ENCODE data around the gene GPC3. TPM values are rescaled to one million over a fixed set of nuclear protein-coding genes. Genes with fewer than 3 reads are reported as not detected.
A peak's percentile ranks its signal among the peaks of the same experiment; 100 is the strongest.

Gene GPC3
- total and polyA plus RNA-seq, 2 of the 4 experiments (the other 2 are of a cell fraction): not detected

- ChIA-PET POLR2A (ENCODE audit: unreplicated experiment) (no interaction called here), CTCF (no interaction called here)
- BruUV-seq (replicated peaks): no TSS peak
- Histone ChIP-seq H2AK9ac (replicated peaks; ENCODE audit: low read depth, low read length, poor library complexity) (no peak overlapping the region), H4K91ac (ENCODE audit: insufficient read depth, low read depth, low read length) (no peak overlapping the region), H4K5ac (ENCODE audit: low read depth, low read length) (no peak overlapping the region), H2BK120ac (ENCODE audit: low read depth, low read length) (no peak overlapping the region), H3K9ac (ENCODE audit: low read depth, low read length) (no peak overlapping the region), H3K9me1 (ENCODE audit: insufficient read depth, low read length) (no peaks in the 10 kb centered on the region), H3K27me3 (ENCODE audit: control insufficient read depth, insufficient read depth, low read length) (peaks cover 2% of the 10 kb centered on the region; the same call in 1 of the 2 replicates), H2BK5ac (ENCODE audit: low read depth, low read length, poor library complexity, severe bottlenecking) (no peak overlapping the region), H3K27ac (ENCODE audit: insufficient read depth, low read length) (no peak overlapping the region), H3K18ac (ENCODE audit: low read depth, low read length) (no peak overlapping the region), H3K4me1 (ENCODE audit: control insufficient read depth, insufficient read depth, low read length) (no peaks in the 10 kb centered on the region), H2AK5ac (ENCODE audit: low read depth, low read length) (no peak overlapping the region), H3K14ac (replicated peaks; ENCODE audit: low read depth, low read length) (no peak overlapping the region), H3K56ac (ENCODE audit: extremely low read depth, insufficient read depth, low read length) (no peak overlapping the region), H4K8ac (ENCODE audit: low read depth in 2 of 2, low read length in 2 of 2) (no peak overlapping the region), H4K20me1 (ENCODE audit: insufficient read depth, low read length) (no peaks in the 10 kb centered on the region), H3K23ac (ENCODE audit: low read depth, low read length) (no peak overlapping the region), H3K4ac (ENCODE audit: low read depth, low read length) (no peak overlapping the region), H2AFZ (replicated peaks; ENCODE audit: low read length, poor library complexity) (no peak overlapping the region), H2BK15ac (ENCODE audit: low read depth, low read length) (no peak overlapping the region), H2BK20ac (ENCODE audit: low read depth, low read length) (no peak overlapping the region), H3K79me1 (ENCODE audit: low read depth in 1 of 2, low read length in 2 of 2) (no peaks in the 10 kb centered on the region), H3K4me3 (ENCODE audit: insufficient read depth, low read depth, low read length) (no peak overlapping the region), H3K9me3 (ENCODE audit: control insufficient read depth, insufficient read depth, low read length) (no peaks in the 10 kb centered on the region), H3K4me2 (ENCODE audit: low read depth, low read length) (no peak overlapping the region), H3K36me3 (ENCODE audit: control insufficient read depth, insufficient read depth, low read length) (no peaks in the 10 kb centered on the region)
- dilution Hi-C loops (cut with HindIII; ENCODE audit: low sequenced_read_pairs, unreplicated experiment) (no loop called here), intact Hi-C loops (cut with micrococcal nuclease) (no loop called here), in situ Hi-C loops (cut with MboI; ENCODE audit: low sequenced_read_pairs) (no loop called here)
- no CpG with 5 or more reads among the region's 2 CpGs for WGBS, 2 experiments (ENCODE audit: extremely low coverage in 2 of 2, insufficient read length in 1 of 2)
- ATAC-seq (ENCODE audit: low read depth): no peak
- peak; percentile 1 for DNase-seq
- TF ChIP-seq RAD21 (IDR thresholded peaks at IDR 0.05; ENCODE audit: low read length) (no peak), RCOR1 (IDR thresholded peaks at IDR 0.05; ENCODE audit: insufficient replicate concordance, low read length) (no peak), CHD1 (IDR thresholded peaks at IDR 0.05; ENCODE audit: low read depth, low read length) (no peak), MAZ (IDR thresholded peaks at IDR 0.05; ENCODE audit: borderline replicate concordance, low read depth, low read length) (no peak), BHLHE40 (IDR thresholded peaks at IDR 0.05; ENCODE audit: low read depth, low read length) (no peak), CEBPB (IDR thresholded peaks at IDR 0.05; ENCODE audit: low read depth, low read length) (no peak)
Measured at GRCh38 chrX:134004084-134004483, 18.7 kb upstream of the GPC3 start.

Measured in IMR-90 (cell line).